ENCODE measurements around the gene TAS2R9.
"Not testable (repeated sequence)": the region's sequence is repeated elsewhere in the genome, so short reads cannot be mapped to it uniquely, and the experiment has no call there.

The TAS2R9 gene, protein sequence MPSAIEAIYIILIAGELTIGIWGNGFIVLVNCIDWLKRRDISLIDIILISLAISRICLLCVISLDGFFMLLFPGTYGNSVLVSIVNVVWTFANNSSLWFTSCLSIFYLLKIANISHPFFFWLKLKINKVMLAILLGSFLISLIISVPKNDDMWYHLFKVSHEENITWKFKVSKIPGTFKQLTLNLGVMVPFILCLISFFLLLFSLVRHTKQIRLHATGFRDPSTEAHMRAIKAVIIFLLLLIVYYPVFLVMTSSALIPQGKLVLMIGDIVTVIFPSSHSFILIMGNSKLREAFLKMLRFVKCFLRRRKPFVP
- total RNA-seq: 0 to 1.3 (median 0.04) reads per million in 4 experiments

DNA sequence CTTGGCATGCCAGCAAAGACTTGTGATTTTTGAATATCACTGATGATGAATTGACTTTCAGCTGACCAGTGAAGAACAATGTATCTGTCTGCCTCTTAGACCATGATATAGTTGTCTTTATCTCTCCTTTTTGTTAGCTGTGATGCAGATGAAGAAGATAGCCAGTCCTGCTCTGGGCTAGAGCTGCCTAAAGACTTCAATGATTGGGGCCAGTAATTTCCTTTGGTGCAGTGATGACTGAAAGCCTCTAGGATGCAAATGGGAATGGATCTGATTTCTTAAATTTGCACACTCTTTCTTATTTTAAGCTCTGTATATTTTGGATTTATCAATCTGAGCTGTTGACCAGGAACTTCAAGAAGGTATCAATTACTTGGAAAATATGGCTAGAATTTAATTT is at the start of gene TAS2R9:
TAS2R9 (minus strand) TSS at position 101 of the 400 bp plus-strand sequence; CDS start at position 8, 93 bp downstream.
- no peak for DNase-seq

DNA sequence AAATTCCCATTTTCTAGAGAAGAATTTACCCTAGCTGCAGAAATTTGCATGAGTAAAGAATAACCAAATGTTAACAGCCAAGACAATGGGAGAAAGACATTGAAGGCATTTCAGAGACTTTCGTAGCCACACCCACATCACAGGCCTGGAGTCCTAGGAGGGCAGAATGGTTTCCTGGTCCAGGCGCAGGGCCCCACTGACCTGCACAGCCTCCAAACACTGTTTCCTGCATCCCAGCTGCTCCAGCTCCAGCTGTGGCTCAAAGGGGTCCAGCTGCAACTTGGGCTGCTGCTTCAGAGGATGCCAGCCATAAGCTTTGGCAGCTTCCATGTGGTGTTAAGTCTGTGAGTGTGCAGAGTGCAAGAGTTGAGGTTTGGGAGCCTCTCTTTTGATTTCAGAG is 45.8 kb upstream of the TAS2R9 start:
- no peak for DNase-seq

DNA sequence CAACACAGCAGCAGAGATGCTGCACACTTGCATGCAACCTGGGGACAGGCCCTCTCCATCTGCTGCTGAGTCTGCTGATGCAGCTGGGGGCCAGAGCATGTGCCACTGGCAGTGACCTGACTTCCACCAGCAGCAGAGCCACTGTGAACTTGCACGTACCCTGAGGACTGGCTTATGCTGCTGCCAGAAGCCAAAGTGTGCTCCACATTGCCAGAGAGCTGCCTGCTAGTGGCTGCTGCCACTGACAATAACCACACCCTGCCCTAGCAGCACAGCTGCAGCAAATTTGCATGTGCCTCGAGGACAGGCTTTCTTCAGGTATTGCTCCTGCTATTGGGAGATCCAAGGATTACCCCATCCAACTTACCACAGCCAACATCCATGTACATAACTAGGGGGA is 43.8 kb upstream of the TAS2R9 start:
- DNase-seq: no peak

DNA sequence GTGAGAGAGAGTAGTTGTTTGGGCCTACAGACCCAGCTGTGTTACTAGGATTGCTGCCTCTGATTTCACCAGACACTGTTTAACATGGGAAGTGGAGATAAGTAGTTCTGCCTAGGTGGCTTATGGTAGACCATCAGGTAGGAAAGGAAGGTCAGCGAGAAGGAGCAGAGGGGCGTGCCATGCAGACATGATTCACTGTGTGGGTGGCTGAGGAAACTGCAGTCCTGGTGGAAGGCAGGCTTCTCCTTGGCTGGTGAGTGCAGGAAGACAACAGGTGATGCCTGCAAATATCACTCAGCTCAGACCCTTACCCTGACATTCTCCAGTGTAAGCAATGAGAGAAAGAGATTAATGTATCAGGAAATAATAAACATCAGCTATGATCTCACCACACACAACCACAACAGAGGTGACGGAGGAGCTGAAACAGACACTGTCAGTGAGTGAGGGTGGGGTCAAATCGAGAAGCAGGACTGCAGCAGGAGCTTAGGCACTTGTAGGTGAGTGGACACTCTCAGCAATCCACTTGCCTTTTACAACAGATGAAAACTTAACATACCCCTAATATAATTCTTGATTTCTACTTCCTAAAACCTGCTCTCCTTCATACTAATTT is 41.4 kb upstream of the TAS2R9 start:
- no peak for DNase-seq

DNA sequence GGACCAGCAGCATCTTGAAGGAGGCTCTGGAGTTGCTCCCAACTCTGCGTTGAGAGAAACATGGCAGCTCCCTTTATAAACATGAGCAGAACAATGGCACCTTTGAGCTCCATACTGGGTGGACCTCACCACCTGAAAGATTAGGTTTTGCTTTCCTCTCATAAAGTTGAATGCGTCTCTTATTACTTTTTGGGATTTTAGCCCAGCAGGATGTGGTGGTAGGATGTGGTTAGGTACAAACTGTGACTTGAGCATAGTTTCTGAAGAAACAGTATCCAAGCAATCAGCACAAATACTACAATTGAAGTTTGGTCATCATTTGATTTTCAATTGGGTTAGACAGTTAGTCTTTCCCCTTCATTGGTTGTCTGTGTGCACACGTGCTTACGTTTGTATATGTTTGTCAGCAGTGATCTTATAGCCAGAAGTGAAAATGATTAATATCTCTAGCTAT is 39.5 kb upstream of the TAS2R9 start, which contains the start of gene PRR4:
PRR4 (minus strand) TSS at position 51 of the 454 bp plus-strand sequence; CDS start at position 13, 38 bp downstream.
- DNase-seq: no peak

DNA sequence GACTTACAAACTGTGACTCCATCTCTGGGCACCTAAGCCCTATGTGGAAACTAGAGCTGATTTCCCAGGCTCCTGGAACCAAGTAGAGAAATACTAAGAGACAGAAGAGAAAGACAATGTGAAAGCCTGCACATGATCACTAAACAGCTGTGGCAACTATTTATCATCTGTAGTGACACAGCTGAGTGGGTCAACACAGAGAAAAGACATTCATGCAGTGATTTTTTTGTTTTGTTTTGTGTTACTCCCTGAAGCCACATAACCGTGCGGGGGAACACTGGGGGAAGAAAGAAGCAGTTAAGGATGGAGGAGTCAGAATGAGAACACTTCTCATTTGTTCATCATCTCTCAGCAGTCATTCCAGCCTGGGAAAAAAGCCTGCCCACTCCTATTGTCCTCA is 37.8 kb upstream of the TAS2R9 start:
- no peak for DNase-seq

DNA sequence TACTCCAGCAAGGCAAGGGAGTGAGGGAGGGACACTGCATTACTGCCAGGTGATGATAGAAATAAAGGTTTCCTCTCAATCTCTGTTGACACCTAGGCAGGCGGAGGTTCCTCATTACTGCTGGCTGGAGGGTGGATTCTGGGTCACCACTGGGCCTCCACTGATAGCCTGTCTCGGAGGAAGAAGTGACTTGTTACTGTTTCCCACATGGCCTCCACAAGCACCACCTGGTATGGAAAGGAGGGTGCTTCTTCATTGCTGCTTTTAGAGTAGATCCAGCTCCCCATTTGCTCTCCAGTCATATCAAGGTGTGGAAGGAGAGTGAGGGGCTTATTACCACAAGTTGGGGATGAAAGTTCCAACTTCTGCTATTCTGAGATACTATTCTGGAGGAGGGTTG is 32.9 kb upstream of the TAS2R9 start:
- DNase-seq: no peak

DNA sequence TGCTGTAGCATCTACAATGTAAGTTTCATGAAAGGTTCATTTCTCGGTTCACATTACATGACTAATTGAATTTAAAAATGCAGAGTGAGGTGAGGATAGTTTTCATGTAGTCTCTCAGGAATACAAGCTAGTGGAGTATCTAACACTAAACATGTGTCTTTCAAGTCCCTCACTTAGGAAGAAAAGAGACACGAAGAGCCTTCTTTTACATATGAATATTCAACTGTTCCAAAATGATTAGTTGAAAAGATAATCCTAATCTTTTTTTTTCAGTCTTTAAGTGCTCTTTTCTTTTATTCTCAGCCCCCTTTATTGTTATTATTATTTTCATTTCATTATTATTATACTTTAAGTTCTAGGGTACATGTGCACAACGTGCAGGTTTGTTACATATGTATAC is 28.5 kb upstream of the TAS2R9 start:
- no peak for DNase-seq

DNA sequence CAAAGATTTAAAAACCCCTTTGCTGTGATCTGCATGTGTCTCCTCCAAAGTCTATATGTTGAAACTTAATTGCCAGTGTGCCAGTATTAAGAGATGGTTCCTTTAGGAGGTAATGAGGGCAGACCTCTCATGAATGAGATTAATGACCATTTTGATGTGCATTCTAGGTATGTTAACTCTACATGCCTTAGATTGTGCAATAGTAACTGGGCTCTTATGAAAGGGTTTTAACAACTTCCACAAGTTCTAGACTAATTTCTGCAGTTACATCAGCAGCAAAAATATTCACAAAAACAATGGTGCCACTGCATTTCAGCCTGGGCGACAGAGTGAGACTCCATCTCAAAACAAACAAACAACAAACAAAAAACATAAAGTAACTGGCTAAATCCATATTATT is 20.0 kb upstream of the TAS2R9 start:
- DNase-seq: no peak

DNA sequence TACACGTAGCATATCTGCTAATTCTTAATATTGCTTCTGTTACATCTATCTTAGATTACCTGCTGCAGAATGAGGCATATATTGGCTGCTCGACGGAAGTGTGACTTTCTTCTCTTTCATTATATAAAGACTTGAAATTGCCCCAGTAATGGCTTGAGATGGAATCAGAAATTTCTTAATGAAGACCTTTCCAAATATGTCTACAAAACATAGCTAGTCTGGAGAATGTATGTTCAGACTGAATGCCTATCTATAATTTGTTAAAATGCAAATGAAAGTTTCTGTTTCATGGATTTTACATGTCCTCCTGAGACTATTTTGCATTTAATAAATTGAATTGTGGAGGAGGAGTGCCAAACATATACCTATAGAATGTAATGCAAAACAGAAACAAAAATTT is 16.3 kb upstream of the TAS2R9 start, which contains the start of gene TAS2R10:
TAS2R10 (minus strand) TSS at position 101 of the 400 bp plus-strand sequence; CDS start at position 12, 89 bp downstream.
- DNase-seq: no peak

DNA sequence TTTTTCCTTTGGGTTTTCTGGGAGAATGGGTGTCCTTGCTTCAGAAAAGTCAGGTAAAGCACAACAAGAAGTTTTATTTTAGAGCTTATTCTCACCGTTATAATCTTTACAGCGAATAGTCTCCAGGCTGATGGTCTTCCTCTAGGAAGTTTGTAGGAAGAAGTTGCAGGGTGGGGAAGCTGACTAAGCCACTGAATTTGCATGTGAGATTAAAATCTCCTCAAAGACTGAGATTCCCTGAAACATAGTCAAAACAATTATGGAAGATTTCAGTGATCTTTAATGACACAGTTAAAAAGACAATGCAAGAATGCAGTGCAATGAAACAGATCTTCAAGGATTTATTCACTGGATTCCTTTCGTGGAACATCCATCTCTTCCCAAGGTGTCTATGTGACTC is 15.0 kb upstream of the TAS2R9 start:
- DNase-seq: no peak

DNA sequence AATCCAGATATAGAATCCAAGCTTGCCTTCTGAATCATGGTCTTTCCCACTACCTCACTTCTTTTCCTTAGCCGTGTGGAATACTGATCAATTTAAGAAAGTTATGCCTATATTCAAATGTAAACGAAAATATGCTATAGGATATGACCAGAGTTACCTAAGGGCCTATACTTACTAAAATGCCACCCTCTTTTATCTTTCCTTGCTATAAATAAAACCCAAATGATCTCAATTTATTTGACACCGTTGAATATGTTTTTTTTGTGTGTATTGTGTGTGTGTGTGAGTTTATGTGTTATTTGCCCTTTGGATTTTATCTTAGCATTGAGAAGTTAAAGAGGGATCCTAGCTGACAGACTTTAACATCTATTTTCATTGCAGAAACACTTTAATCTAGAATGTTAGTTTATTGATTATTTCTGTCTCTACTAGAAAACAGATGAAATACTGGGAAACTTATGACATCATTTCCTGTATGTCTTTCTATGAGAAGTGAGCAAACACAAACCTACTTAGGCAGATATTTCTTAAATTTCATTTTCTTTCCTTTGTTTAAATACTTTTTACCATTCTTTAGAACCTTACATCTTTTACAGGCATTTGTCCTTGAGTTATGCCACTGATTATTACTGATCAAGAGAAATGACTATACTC is 2.0 kb upstream of the TAS2R9 start:
- DNase-seq: no peak

DNA sequence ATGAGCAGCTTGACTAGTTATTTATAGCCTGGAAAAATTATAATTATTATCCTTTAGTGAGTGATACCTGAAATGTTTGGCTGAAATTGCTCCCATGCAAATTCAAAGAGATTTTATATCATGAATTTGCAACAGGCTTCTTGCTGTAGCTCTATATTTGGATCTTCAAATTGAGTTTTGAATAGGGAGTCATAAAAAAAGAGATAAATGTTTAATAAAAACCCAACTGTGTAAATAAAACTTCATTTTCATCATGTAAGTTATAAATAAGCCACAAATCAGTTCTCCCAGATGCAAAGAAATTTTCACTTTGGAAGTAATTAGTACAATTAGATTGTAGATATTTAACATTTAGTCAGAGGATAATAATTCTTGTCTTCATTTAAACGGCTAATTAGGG is 2.8 kb downstream of the TAS2R9 start, which contains the start of gene TAS2R8:
TAS2R8 (minus strand) TSS at position 101 of the 400 bp plus-strand sequence. CDS start 306 bp downstream, outside the sequence.
- no peak for DNase-seq

DNA sequence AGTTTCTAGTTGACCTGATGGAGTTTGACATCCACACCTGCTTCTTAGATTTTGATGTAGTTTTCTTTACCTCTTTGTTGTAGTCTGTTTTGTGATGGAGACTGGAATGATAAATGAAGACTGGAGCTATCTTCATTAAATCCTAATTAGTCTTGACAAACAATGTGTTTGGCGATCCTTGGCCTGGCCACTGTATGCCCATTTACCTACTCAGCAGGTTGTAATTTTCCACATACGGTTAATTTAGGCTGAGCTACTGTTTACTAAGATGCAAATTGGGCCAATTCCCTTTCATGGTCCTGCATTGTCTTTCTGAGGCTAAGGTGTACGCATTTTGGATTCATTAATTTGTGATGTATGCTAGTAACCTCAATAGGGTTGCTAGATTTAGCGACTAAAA is 7.4 kb downstream of the TAS2R9 start, which contains the start of gene TAS2R7:
TAS2R7 (minus strand) TSS at position 41 of the 400 bp plus-strand sequence. CDS start 57 bp downstream, outside the sequence.
- no peak for DNase-seq

DNA sequence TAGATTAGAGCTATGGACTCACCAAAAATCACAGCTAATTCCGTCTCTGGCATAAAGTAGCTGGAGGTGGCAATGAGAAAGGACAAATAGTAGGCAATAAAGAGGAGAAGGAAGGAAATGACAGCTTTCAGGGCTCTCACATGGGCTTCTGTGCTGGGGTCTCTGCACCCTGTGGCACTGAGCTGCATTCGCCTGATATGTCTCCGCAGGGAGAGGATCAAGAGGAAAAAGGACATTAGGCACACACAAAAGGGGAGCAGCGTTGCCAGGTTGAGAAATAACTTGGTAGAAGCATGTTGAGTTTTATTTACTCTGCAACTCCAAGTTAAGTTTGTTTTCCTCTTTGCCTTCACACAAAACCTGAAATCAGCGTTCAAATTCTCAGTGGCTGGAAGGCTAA is 8.2 kb downstream of the TAS2R9 start:
- DNase-seq: no peak

DNA sequence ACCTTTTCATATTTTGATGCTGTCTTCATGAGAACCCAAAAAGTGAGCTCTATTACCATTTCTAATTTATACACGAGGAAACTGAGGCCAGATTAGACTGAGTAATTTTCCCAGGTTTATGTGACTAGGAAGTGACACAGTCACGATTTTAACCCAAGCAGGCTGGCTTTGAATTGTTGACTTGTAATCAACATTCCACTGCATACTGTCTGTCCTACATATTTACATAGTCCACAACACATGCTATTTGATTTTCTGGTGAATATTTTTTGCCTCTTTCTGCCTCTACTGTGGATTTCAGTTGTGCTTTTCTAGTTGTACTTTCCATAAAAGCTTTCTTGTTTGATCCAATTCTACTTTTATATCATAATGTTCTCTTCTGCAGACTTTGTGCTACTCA is 15.7 kb downstream of the TAS2R9 start:
- DNase-seq: no peak

DNA sequence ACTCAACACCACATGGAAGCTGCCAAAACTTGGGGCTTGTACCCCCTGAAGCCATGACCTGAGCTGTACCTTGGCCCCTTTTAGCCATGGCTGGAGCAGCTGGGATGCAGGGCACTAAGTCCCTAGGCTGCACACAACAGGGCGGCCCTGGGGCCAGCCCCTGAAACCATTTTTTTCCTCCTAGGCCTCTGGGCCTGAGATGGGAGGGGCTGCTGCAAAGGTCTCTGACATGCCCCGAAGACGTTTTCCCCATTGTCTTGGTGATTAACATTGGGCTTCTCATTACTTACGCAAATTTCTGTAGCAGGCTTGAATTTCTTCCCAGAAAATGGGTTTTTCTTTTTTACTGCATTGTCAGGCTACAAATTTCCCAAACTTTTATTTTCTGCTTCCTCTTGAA is 18.2 kb downstream of the TAS2R9 start:
- DNase-seq: not testable (repeated sequence)

DNA sequence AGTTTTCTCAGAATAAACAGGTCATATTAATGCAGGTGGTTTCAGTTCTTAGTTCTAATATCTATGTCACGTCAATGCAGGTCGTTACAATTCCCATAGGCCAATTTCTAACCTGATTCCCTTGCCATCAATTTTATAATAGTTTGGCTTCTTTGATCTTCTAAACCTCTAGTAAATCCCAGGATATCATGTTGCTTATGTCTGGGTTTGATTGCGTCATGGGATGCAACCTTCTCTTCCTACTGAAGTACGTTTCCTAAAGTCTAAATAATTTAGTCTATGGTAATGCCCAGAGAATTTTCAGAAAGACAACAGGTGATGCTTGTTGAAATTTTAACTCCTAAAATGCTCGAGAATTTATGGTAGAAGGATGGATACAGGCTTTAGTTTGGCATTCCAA is 26.7 kb downstream of the TAS2R9 start:
- DNase-seq: no peak

DNA sequence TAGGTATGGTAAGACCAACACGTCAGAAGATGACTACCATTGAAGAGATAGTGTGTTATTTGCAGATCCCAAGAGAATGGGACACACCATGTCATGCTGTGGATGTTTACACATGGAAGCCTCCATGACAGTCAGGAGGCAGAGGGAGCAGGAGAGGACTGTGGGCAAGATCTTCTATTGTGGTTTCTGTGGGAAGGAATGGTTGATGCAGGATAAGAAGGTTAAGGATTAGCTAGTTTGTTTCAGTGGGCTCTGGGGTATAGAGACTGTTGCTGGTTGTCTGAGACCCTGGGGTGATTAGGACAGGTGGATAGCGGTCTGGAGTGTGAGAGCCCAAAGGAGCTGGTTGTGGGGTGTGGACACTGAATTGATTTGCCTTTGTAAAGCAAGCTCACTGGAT is 30.9 kb downstream of the TAS2R9 start:
- no peak for DNase-seq

DNA sequence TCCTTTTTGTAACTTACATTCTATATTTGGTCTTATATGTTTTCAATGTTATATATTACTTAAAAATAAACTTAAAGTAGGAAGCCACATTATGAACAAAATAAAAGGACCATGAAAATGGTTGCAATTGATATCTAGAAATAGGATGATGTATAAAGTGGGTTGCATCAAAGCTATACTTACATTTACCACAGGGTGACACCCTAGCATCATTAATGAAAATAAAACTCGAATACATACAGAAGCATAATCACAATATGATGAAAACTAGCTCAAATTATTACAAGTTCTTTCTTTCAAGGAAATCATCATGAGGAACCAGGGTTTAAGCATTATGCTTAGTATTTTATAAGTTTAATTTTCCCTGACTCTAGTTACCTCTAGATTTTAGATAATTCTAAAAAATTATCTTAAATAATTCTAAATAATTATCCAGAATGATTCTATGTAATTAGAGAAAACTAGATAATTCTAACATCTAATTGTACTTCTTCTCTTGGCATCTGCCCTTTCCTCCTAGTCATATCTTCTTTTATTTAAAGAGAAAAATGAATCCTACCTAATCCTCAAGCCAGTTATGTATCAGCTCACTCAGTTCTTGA is 38.7 kb downstream of the TAS2R9 start:
- no peak for DNase-seq

DNA sequence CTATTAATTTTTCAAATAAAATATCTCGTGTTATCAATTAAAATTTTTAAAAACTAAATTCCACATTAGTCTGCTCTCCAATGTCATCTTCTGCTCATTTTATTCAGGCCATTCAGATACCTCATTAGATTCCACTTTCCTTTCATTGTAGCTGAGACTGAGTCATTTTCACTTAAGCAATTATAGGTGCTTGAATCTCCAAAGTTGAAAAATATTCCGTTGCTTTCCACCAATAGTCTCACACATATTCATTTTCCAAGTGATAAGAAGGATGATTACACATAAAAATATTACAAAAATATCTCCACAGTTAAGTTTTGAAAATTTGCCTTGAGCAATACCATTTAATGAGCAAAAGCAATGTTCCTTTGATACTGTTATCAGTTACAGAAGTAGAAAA is 50.3 kb downstream of the TAS2R9 start:
- DNase-seq: no peak
